Measurements from ENCODE around the gene GSTA2. TPM values are rescaled to one million over a fixed set of nuclear protein-coding genes. Genes with fewer than 3 reads are reported as not detected.

GSTA2 gene
- total and polyA plus RNA-seq, 10 of the 15 experiments (the other 5 are each of a cell fraction or from before 2014, with no cell fraction given): not detected

GRCh38 chr6:52733172-52733571 is 30.1 kb downstream of the GSTA2 start:
- RAD21 ChIA-PET (ENCODE audit: unreplicated experiment): no interaction called here
- Histone ChIP-seq H3K27ac (ENCODE audit: control insufficient read depth, insufficient read depth) (no peak overlapping the region), H3K4me3 (no peak overlapping the region), H3K4me2 (ENCODE audit: control insufficient read depth, insufficient read depth) (no peak overlapping the region), H3K9me3 (replicated peaks; ENCODE audit: control insufficient read depth, insufficient read depth, low read length) (no peaks in the 10 kb centered on the region), H2AFZ (ENCODE audit: control insufficient read depth, low read depth, low read length) (no peak overlapping the region), H3K79me2 (ENCODE audit: control insufficient read depth, insufficient read depth, low read length) (no peaks in the 10 kb centered on the region), H4K20me1 (ENCODE audit: control insufficient read depth, insufficient read depth) (no peaks in the 10 kb centered on the region), H3K36me3 (ENCODE audit: control insufficient read depth in 2 of 2, insufficient read depth in 2 of 2, low read length in 1 of 2) (no peaks in the 10 kb centered on the region), H3K4me1 (ENCODE audit: control insufficient read depth, insufficient read depth, low read length) (no peaks in the 10 kb centered on the region), H3K9ac (ENCODE audit: control insufficient read depth, insufficient read depth, low read length) (no peak overlapping the region), H3K27me3 (replicated peaks in 1 of 2; ENCODE audit: control insufficient read depth in 2 of 2, insufficient read depth in 2 of 2, low read length in 1 of 2) (no peaks in the 10 kb centered on the region; a peak in 1 of 4 replicates)
- SMC1A ChIA-PET (ENCODE audit: uncharacterized antibody, unreplicated experiment): no interaction called here
- BruUV-seq (replicated peaks): no TSS peak
- CTCF ChIA-PET: interaction anchor here (2.3 kb wide), 1 partner anchor 9 kb away, joined by 11 read pairs; no protein-coding TSS in a partner anchor
- in situ Hi-C loops (cut with MboI): no loop called here
- no peak for FAIRE-seq
- WGBS (ENCODE audit: insufficient coverage, insufficient replicate concordance, low lambda C conversion rate, missing lambda C conversion rate): 33% methylated on average over 1 of the region's 1 CpG
- intact Hi-C loops (cut with micrococcal nuclease; ENCODE audit: unreplicated experiment): no loop called here
- DNase-seq (ENCODE audit: low read depth, low spot score): no peak
- ATAC-seq: no peak
- POLR2A ChIA-PET: no interaction called here
- no peak for TF ChIP-seq CBX3 (IDR thresholded peaks at IDR 0.05; ENCODE audit: borderline replicate concordance, low read depth)
- no peak for TF ChIP-seq ASH2L (IDR thresholded peaks at IDR 0.05; ENCODE audit: borderline replicate concordance, low read depth)
- no peak for TF ChIP-seq MAX (IDR thresholded peaks at IDR 0.05; ENCODE audit: low read depth, low read length)
- TF ChIP-seq BCLAF1 (IDR thresholded peaks at IDR 0.05): no peak
- TF ChIP-seq SUZ12 (IDR thresholded peaks at IDR 0.05; ENCODE audit: unreplicated experiment): no peak
- no peak for TF ChIP-seq NR2C1 (IDR thresholded peaks at IDR 0.05)
- no peak for TF ChIP-seq BACH1 (IDR thresholded peaks at IDR 0.05; ENCODE audit: borderline replicate concordance)
- TF ChIP-seq SIX5 (IDR thresholded peaks at IDR 0.05; ENCODE audit: low read depth, low read length, severe bottlenecking): no peak
- no peak for TF ChIP-seq SIN3A (IDR thresholded peaks at IDR 0.05; ENCODE audit: low read depth, low read length)
- no peak for TF ChIP-seq MXI1 (IDR thresholded peaks at IDR 0.05; ENCODE audit: low read depth, low read length)
- TF ChIP-seq RELB (IDR thresholded peaks at IDR 0.05; ENCODE audit: low read depth): no peak
- no peak for TF ChIP-seq ZNF592 (IDR thresholded peaks at IDR 0.05)
